Measurements from ENCODE around the gene FAM222B.

GRCh38 chr17:28874750-28875149 is 32.2 kb upstream of the FAM222B start:
- TF ChIP-seq, protein P1, sequence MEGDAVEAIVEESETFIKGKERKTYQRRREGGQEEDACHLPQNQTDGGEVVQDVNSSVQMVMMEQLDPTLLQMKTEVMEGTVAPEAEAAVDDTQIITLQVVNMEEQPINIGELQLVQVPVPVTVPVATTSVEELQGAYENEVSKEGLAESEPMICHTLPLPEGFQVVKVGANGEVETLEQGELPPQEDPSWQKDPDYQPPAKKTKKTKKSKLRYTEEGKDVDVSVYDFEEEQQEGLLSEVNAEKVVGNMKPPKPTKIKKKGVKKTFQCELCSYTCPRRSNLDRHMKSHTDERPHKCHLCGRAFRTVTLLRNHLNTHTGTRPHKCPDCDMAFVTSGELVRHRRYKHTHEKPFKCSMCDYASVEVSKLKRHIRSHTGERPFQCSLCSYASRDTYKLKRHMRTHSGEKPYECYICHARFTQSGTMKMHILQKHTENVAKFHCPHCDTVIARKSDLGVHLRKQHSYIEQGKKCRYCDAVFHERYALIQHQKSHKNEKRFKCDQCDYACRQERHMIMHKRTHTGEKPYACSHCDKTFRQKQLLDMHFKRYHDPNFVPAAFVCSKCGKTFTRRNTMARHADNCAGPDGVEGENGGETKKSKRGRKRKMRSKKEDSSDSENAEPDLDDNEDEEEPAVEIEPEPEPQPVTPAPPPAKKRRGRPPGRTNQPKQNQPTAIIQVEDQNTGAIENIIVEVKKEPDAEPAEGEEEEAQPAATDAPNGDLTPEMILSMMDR (IDR thresholded peaks at IDR 0.05): no peak
- TF ChIP-seq POLR2A (IDR thresholded peaks at IDR 0.05): no peak

Measured in heart left ventricle (tissue), 13 donors.